ENCODE data around the gene ZNRF3. TPM values are rescaled to one million over a fixed set of nuclear protein-coding genes. Genes with fewer than 3 reads are reported as not detected.
"Not testable (repeated sequence)": the region's sequence is repeated elsewhere in the genome, so short reads cannot be mapped to it uniquely, and the experiment has no call there.

The ZNRF3 gene
- total RNA-seq, 1 donor from 2014 or later = 10.5 TPM

DNA sequence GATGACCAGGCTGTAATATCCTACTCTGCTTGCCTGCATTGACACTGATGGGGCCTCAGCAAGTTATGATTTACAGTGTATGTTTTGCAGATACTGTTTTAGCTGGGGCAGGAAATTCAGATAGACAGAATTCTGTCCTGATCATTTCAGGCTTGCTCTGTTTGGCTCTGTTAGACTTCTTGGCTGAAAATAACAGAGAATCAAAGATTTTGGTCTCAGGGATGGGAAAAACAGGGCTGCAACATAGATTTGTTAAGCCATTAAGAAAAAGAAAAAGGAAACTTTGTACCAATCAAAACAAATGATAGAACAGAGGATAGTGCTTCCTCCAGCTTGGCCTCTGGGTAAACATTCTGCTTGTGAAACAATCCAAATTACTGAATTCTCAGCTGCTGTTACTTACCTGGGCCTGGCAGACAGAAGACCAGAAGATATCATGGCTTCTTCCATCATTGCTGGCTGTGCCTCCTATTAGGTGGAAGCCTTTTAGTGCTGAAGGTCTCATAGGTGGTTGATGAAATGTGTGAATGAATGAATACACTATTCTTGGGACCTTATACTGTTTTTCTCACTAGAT lies 22.0 kb downstream of the ZNRF3 start:
- no peaks in the 10 kb centered on the region for H3K36me3 ChIP-seq (ENCODE audit: control insufficient read depth, insufficient read depth, low read length)
- H3K27me3 ChIP-seq (ENCODE audit: control insufficient read depth, insufficient read depth, low read length) = no peaks in the 10 kb centered on the region
- TF ChIP-seq, protein P1, sequence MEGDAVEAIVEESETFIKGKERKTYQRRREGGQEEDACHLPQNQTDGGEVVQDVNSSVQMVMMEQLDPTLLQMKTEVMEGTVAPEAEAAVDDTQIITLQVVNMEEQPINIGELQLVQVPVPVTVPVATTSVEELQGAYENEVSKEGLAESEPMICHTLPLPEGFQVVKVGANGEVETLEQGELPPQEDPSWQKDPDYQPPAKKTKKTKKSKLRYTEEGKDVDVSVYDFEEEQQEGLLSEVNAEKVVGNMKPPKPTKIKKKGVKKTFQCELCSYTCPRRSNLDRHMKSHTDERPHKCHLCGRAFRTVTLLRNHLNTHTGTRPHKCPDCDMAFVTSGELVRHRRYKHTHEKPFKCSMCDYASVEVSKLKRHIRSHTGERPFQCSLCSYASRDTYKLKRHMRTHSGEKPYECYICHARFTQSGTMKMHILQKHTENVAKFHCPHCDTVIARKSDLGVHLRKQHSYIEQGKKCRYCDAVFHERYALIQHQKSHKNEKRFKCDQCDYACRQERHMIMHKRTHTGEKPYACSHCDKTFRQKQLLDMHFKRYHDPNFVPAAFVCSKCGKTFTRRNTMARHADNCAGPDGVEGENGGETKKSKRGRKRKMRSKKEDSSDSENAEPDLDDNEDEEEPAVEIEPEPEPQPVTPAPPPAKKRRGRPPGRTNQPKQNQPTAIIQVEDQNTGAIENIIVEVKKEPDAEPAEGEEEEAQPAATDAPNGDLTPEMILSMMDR (IDR thresholded peaks at IDR 0.05; ENCODE audit: insufficient read depth, low read length, poor library complexity, severe bottlenecking) = no peak
- no peak for DNase-seq (ENCODE audit: low read depth)
- H3K4me3 ChIP-seq (ENCODE audit: low read depth, low read length) = no peak overlapping the region

DNA sequence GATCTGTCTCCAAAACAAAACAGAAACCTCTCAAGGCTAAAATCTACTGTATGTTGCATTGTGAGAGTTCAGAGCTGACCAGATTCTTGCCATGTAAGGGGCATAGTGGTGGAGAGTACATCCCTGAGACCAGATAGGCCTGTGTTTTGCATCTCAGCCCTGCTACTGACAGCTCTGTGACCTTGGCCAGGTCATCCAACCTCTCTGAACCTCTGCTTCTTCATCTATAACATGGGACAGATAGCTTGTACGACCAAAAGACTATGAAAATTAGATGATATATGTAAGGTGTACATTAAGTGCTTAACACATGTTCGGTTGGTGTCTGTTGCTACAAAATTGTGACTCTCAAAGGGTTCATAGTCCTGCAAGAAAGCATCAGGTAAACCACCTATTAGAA lies 22.9 kb downstream of the ZNRF3 start:
- TF ChIP-seq, protein P1 (IDR thresholded peaks at IDR 0.05; ENCODE audit: insufficient read depth, low read length, poor library complexity, severe bottlenecking) = no peak
- no peaks in the 10 kb centered on the region for H3K27me3 ChIP-seq (ENCODE audit: control insufficient read depth, insufficient read depth, low read length)
- no peak for DNase-seq (ENCODE audit: low read depth)
- no peaks in the 10 kb centered on the region for H3K36me3 ChIP-seq (ENCODE audit: control insufficient read depth, insufficient read depth, low read length)
- no peak overlapping the region for H3K4me3 ChIP-seq (ENCODE audit: low read depth, low read length)

DNA sequence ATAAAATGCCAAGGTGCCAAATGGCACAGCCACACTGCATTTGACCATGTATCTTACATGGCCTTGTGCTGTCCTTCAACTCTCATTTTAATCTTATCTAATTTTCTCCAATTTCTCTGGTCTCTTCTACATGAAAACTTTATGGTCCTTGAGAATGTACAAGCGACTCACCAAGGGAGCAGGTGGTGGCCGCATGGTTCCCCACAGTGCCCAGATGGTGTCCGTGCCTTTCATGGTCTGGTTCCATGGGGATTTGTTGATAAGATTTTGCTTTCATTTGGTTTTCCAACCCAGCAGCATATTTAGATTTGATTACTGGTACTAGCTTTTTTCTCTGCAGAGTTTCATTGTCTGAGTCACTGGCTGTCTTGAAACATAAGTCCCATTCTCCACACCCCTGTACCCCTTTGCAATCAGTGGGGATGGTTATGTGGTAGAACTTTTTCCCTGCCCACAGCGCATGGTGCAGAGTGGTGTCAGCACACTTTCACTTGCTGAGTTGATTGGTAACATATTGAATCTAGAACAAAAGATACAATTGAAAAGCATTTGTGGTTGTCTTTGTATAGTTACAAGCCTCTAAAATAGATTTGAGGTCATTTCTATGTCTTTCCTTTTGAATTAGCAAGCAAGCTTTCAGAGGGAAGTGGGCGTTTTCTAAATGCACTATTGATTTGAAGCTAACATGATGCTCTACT lies 24.1 kb downstream of the ZNRF3 start:
- TF ChIP-seq, protein P1 (IDR thresholded peaks at IDR 0.05; ENCODE audit: insufficient read depth, low read length, poor library complexity, severe bottlenecking) = no peak
- H3K36me3 ChIP-seq (ENCODE audit: control insufficient read depth, insufficient read depth, low read length) = no peaks in the 10 kb centered on the region
- no peaks in the 10 kb centered on the region for H3K27me3 ChIP-seq (ENCODE audit: control insufficient read depth, insufficient read depth, low read length)
- no peak for DNase-seq (ENCODE audit: low read depth)
- no peak overlapping the region for H3K4me3 ChIP-seq (ENCODE audit: low read depth, low read length)

DNA sequence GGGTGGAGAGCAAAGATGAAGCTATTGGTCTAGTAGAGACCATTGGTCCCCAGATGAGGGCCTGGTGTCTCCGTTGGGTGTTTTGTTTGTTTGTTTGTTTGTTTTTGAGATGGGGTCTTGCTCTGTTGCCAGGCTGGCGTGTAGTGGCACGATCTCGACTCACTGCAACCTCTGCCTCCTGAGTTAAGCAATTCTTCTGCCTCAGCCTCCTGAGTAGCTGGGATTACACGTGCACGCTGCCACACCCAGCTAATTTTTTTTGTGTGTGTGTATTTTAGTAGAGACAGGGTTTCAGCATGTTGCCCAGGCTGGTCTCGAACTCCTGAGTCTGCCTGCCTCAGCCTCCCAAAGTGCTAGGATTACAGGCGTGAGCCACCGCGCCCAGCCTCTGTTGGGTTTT lies 25.4 kb downstream of the ZNRF3 start:
- H3K36me3 ChIP-seq (ENCODE audit: control insufficient read depth, insufficient read depth, low read length); H3K4me3 ChIP-seq (ENCODE audit: low read depth, low read length); DNase-seq (ENCODE audit: low read depth); H3K27me3 ChIP-seq (ENCODE audit: control insufficient read depth, insufficient read depth, low read length): not testable (repeated sequence)

DNA sequence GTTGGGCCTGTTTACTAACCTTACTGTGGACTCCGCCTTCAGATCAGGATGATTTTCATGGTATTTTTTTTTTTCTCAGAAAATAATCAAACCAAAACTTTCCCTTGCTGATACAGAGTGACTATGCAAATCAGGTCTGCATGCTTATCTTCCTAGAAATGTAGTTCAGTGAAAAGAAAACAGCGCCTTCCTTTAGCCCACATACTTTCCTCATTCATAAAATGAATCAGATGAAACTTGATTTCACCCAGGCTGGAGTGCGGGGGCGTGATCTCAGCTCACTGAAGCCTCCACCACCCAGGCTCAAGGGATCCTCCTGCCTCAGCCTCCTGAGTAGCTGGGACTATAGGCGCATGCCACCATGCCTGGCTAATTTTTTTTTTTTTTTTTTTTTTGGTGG lies 26.0 kb downstream of the ZNRF3 start:
- H3K27me3 ChIP-seq (ENCODE audit: control insufficient read depth, insufficient read depth, low read length) = no peaks in the 10 kb centered on the region
- no peak overlapping the region for H3K4me3 ChIP-seq (ENCODE audit: low read depth, low read length)
- TF ChIP-seq, protein P1 (IDR thresholded peaks at IDR 0.05; ENCODE audit: insufficient read depth, low read length, poor library complexity, severe bottlenecking) = no peak
- DNase-seq (ENCODE audit: low read depth) = no peak
- no peaks in the 10 kb centered on the region for H3K36me3 ChIP-seq (ENCODE audit: control insufficient read depth, insufficient read depth, low read length)

DNA sequence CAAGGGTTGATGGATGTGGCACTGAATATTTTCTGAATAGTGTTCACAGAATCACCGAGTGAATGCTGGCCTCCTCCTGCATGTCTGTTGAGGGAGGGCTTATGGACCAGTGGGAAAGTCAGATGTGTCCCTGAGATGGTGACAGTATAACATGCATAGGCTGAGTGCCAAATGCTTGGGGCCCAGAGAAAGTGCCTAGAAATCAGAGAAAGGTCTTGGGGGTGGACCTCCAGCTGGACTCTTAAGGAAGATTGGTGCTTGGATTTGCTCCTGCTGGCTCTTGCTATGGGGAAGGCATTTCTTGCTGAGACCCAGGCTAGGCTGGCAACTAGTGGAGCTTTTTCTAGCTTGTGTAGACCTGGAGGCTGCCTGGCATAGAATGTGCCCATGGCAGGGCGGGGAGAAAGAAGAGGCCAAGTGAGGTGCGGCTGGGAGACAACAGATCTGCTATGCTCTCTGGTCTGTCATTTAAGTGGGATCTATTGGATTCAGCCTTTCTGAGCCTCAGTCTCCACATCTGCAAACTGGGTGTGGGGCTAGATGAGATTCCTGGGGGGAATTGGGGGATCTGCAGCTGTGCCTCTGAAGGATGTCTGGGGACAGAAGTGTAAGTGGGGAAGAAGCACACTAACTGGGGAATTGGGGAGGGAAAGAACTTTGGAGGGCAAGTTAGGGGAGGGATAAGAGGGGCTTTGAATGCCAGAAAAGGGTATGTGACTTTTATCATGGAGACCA lies 27.4 kb downstream of the ZNRF3 start:
- H3K27me3 ChIP-seq (ENCODE audit: control insufficient read depth, insufficient read depth, low read length) = no peaks in the 10 kb centered on the region
- DNase-seq (ENCODE audit: low read depth) = no peak
- TF ChIP-seq, protein P1 (IDR thresholded peaks at IDR 0.05; ENCODE audit: insufficient read depth, low read length, poor library complexity, severe bottlenecking) = no peak
- no peaks in the 10 kb centered on the region for H3K36me3 ChIP-seq (ENCODE audit: control insufficient read depth, insufficient read depth, low read length)
- H3K4me3 ChIP-seq (ENCODE audit: low read depth, low read length) = no peak overlapping the region

All from kidney epithelial cell (primary cell).